Endothelial cell of umbilical vein (primary cell): ENCODE measurements around the gene CCDC7. TPM values are rescaled to one million over a fixed set of nuclear protein-coding genes. Genes with fewer than 3 reads are reported as not detected.

ENCODE experiments used
- BruUV-seq: library from RNA; stranded (reverse); fragments of 400-500 nt; replicated peaks from 2 replicates; lab custom pipeline; 2021; lab: Mats Ljungman, UMichigan
- CTCF ChIA-PET: fragments of 300-600, 350-600 bp; sonication (Branson Sonifier 250); formaldehyde crosslinking; loops from one replicate; lab custom pipeline; 2021; ENCODE audit warnings: antibody characterized with exemption, inconsistent platforms; lab: Charles Lee
- POLR2A ChIA-PET: fragments of 300-600, 350-600 bp; sonication (Branson Sonifier 250); formaldehyde crosslinking; loops from one replicate; lab custom pipeline; 2021; ENCODE audit warnings: antibody characterized with exemption, inconsistent platforms; lab: Charles Lee
- DNase-seq: peaks from one replicate; pipeline ENCODE4 v3.0.0-alpha.2; 2011; ENCODE audit warnings: low read depth, low spot score
- FAIRE-seq: peaks from 2 replicates; lab custom pipeline; 2011; peaks lifted over from hg19 to GRCh38; lab: Jason Lieb, UNC
- H2AFZ ChIP-seq: 2 replicates; pipeline ENCODE4 v1.6.0; 2012; ENCODE audit warnings: low read depth, low read length, control low read depth, inconsistent platforms
- H3K27ac ChIP-seq: 2 replicates; pipeline ENCODE4 v1.5.1; 2011; ENCODE audit warnings: low read depth, mild to moderate bottlenecking, control low read depth, low read length, moderate library complexity; ENCODE audit not compliant: insufficient read depth
- H3K27me3 ChIP-seq, 2 experiments: 2 replicates each; pipeline versions ENCODE4 v1.6.0 to v1.6.1; 2011; ENCODE audit warnings: low read length in 2 of 2, mixed read lengths in 1 of 2; ENCODE audit not compliant: control insufficient read depth in 2 of 2, insufficient read depth in 2 of 2
- H3K36me3 ChIP-seq, 2 experiments: 2 replicates in 1 of 2; 3 replicates in 1 of 2; pipeline ENCODE4 v1.5.1; 2011; ENCODE audit warnings: low read length in 2 of 2, mild to moderate bottlenecking in 1 of 2, moderate library complexity in 1 of 2; ENCODE audit not compliant: control insufficient read depth in 2 of 2, insufficient read depth in 2 of 2; ENCODE audit errors: extremely low read depth in 1 of 2
- H3K4me1 ChIP-seq: 3 replicates; pipeline ENCODE4 v1.5.1; 2011; ENCODE audit warnings: mild to moderate bottlenecking, low read length; ENCODE audit not compliant: control insufficient read depth, insufficient read depth; ENCODE audit errors: extremely low read depth
- H3K4me2 ChIP-seq: 2 replicates; pipeline ENCODE4 v1.6.1; 2011; ENCODE audit warnings: low read length, control low read depth, mixed read lengths; ENCODE audit not compliant: insufficient read depth
- H3K4me3 ChIP-seq, 3 experiments: fragments of 200-600 bp in 1 of 3; sonication (generic), shearing (Covaris generic) in 1 of 3; replicated peaks in 1 of 3; 2 replicates each; pipeline ENCODE4 v1.5.1; 2011 to 2016; ENCODE audit warnings: control low read depth in 3 of 3, low read length in 3 of 3, mild to moderate bottlenecking in 2 of 3, inconsistent platforms in 1 of 3, low read depth in 1 of 3, moderate library complexity in 1 of 3; ENCODE audit not compliant: insufficient read depth in 1 of 3
- H3K79me2 ChIP-seq: 2 replicates; pipeline ENCODE4 v1.6.0; 2012; ENCODE audit warnings: low read length, inconsistent platforms; ENCODE audit not compliant: control insufficient read depth, insufficient read depth
- H3K9ac ChIP-seq: replicated peaks from 2 replicates; pipeline ENCODE3; 2011; ENCODE audit warnings: low read length, control low read depth; ENCODE audit not compliant: insufficient read depth; ENCODE audit errors: extremely low read depth
- H3K9me1 ChIP-seq: replicated peaks from 3 replicates; pipeline ENCODE4 v1.6.0; 2011; ENCODE audit warnings: mild to moderate bottlenecking, low read length; ENCODE audit not compliant: control insufficient read depth, insufficient read depth; ENCODE audit errors: extremely low read depth
- H3K9me3 ChIP-seq: replicated peaks from 2 replicates; pipeline ENCODE4 v1.5.1; 2012; ENCODE audit warnings: low read length, inconsistent platforms; ENCODE audit not compliant: control insufficient read depth, insufficient read depth
- H4K20me1 ChIP-seq: replicated peaks from 2 replicates; pipeline ENCODE3; 2011; ENCODE audit warnings: mild to moderate bottlenecking, low read length; ENCODE audit not compliant: control insufficient read depth, insufficient read depth; ENCODE audit errors: extremely low read depth
- CTCF ChIP-seq, 2 donors: IDR thresholded peaks; 1 replicate in 1 of 2; 2 replicates in 1 of 2; pipeline ENCODE4 v1.5.1; 2011; ENCODE audit warnings: low read length in 2 of 2, mild to moderate bottlenecking in 2 of 2, moderate library complexity in 2 of 2, control low read depth in 1 of 2, inconsistent platforms in 1 of 2, low read depth in 1 of 2; ENCODE audit not compliant: insufficient read depth in 1 of 2; ENCODE audit errors: extremely low read depth in 1 of 2
- EZH2 ChIP-seq: IDR thresholded peaks from 2 replicates; pipeline ENCODE4 v1.6.1; 2012; ENCODE audit warnings: borderline replicate concordance, low read depth, mild to moderate bottlenecking, moderate library complexity, low read length, inconsistent platforms; ENCODE audit not compliant: severe bottlenecking
- FOS ChIP-seq: IDR thresholded peaks from 2 replicates; pipeline ENCODE4 v1.6.1; 2011; ENCODE audit warnings: mild to moderate bottlenecking, low read length, moderate library complexity, borderline replicate concordance; ENCODE audit not compliant: insufficient read depth
- GATA2 ChIP-seq: IDR thresholded peaks from 2 replicates; pipeline ENCODE4 v1.7.0; 2011; ENCODE audit warnings: low read depth, mild to moderate bottlenecking, moderate library complexity, mixed read lengths, low read length; ENCODE audit not compliant: insufficient read length, insufficient read depth
- JUN ChIP-seq: IDR thresholded peaks from 2 replicates; pipeline ENCODE4 v1.6.1; 2011; ENCODE audit warnings: borderline replicate concordance, low read depth; ENCODE audit not compliant: insufficient read length, insufficient read depth
- MAX ChIP-seq: IDR thresholded peaks from 2 replicates; pipeline ENCODE4 v1.6.1; 2011; ENCODE audit not compliant: insufficient read depth, insufficient read length
- MYC ChIP-seq: IDR thresholded peaks from one replicate; pipeline ENCODE4 v1.6.1; 2011; ENCODE audit warnings: mild to moderate bottlenecking, low read depth, low read length
- POLR2A ChIP-seq: IDR thresholded peaks from 2 replicates; pipeline ENCODE4 v1.6.1; 2012; ENCODE audit warnings: low read depth, mild to moderate bottlenecking, control low read depth, low read length
- POLR2AphosphoS5 ChIP-seq: IDR thresholded peaks from 2 replicates; pipeline ENCODE4 v1.6.1; 2012; ENCODE audit warnings: low read depth, mild to moderate bottlenecking, control low read depth, low read length, moderate library complexity; ENCODE audit not compliant: insufficient read depth
- dilution Hi-C: fragments of 300-500 bp; cut with MboI; formaldehyde crosslinking; loops from one replicate; pipeline ENCODE4 v1.15.0; 2019; ENCODE audit warnings: low sequenced_read_pairs; ENCODE audit not compliant: extremely low pct_ligation_motif_present
- intact Hi-C: fragments of 100-400 bp; cut with micrococcal nuclease; formaldehyde crosslinking; loops from one replicate; pipeline ENCODE4 v1.10.0; 2022
- polyA plus RNA-seq, 4 experiments: library from polyadenylated mRNA; depleted of rRNA in 3 of 4; stranded (reverse) in 3 of 4; unstranded in 1 of 4; fragments of >200 nt; gene quantifications; 2 replicates each; pipeline versions ENCODE4 v1.2.1 to v1.2.3, GENCODE V29; 2011 to 2012; ENCODE audit warnings: missing spikeins in 1 of 4
- total RNA-seq: library from RNA; stranded (reverse); gene quantifications from 2 replicates; pipeline ENCODE4 v1.2.3, GENCODE V29; 2021

Gene CCDC7
- total and polyA plus RNA-seq, 2 donors (not counting 3 experiments of a cell fraction or from before 2014, with no cell fraction given) = 0.35 to 8.2 TPM

GRCh38 chr10:32511599-32511998 is 65.7 kb downstream of the CCDC7 start:
- dilution Hi-C loops = no loop called here
- H3K4me2 ChIP-seq = no peak overlapping the region
- no peak overlapping the region for H3K4me3 ChIP-seq
- BruUV-seq = no TSS peak
- H3K36me3 ChIP-seq = no peaks in the 10 kb centered on the region
- H3K9me3 ChIP-seq = no peaks in the 10 kb centered on the region
- H3K9ac ChIP-seq = no peak overlapping the region
- DNase-seq = no peak
- no peaks in the 10 kb centered on the region for H3K27me3 ChIP-seq
- intact Hi-C loops = no loop called here
- ChIA-PET CTCF (interaction anchor here (0.6 kb wide), 1 partner anchor 42 kb away, joined by 3 read pairs; no protein-coding TSS in a partner anchor), POLR2A (no interaction called here)
- no peak overlapping the region for H3K27ac ChIP-seq
- no peaks in the 10 kb centered on the region for H3K79me2 ChIP-seq
- TF ChIP-seq POLR2A = no peak
- TF ChIP-seq MAX = no peak
- no peak for TF ChIP-seq JUN
- TF ChIP-seq FOS = no peak
- TF ChIP-seq CTCF (IDR thresholded peaks at IDR 0.05; ENCODE audit: extremely low read depth in 1 of 2, insufficient read depth in 1 of 2, low read depth in 1 of 2, low read length in 2 of 2) = no peak
- TF ChIP-seq EZH2 = no peak
- no peak for TF ChIP-seq MYC
- TF ChIP-seq GATA2 = no peak
- no peak for TF ChIP-seq POLR2AphosphoS5
- no peaks in the 10 kb centered on the region for H3K9me1 ChIP-seq
- no peak overlapping the region for H2AFZ ChIP-seq
- no peaks in the 10 kb centered on the region for H4K20me1 ChIP-seq
- no peaks in the 10 kb centered on the region for H3K4me1 ChIP-seq
- no peak for FAIRE-seq
